Erythroblast (primary cell): Measurements from ENCODE around the gene ZNF423.
A peak's percentile ranks its signal among the peaks of the same experiment; 100 is the strongest.
"Not testable (repeated sequence)": the region's sequence is repeated elsewhere in the genome, so short reads cannot be mapped to it uniquely, and the experiment has no call there.

Experiments
- DNase-seq, 2 experiments: peaks; one replicate each; lab custom pipeline; 2025; lab: John Stamatoyannopoulos, UW
- GATA1 ChIP-seq: IDR thresholded peaks from 2 replicates; pipeline ENCODE4 v1.6.1; 2011; ENCODE audit warnings: low read depth, mild to moderate bottlenecking, control low read depth, low read length, moderate library complexity
- POLR2A ChIP-seq: IDR thresholded peaks from 2 replicates; pipeline ENCODE4 v1.6.1; 2011; ENCODE audit warnings: mild to moderate bottlenecking, low read length

ZNF423 gene

DNA sequence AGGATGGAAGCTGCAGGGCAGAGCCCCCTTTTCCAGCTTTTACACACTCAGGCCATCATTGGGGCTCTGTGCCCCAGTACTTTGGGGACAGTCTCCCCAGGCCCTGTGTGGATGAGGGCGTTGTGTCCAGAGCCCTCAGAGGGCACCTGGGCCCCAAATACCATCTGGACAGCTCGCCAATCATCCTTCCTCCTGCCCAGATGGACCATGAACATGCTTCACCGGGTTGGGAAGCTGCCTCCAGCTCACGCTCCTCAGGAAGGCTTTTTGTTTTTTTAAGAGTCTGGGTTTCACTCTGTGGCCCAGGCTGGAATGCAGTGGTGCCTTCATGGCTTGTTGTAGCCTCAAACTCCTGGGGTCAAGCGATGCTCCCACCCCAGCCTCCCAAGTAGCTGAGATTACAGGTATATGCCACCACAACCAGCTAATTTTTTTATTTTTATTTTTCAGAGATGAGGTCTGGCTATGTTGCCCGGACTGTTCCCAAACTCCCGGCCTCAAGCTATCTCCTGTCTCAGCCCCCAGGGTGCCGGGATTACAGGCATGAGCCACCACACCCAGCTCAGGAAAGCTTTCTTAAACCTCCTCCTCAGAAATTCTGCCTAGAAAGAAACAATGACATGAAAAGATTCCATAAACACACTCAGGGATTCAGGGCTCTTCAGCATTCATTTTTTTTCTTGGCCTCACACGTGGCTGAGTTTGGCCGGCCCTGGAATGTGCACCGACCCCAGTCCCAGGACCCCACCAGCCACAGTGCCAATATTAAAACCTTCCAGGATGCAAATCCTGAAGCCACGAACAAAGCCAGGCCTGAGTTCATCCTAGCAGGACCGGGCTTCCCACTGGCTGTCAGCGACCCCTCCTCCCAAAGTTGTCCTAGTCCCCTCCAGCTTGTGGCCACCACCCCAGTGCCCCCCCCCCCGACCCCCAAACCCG, 27.4 kb upstream of the ZNF423 start:
- no peak for DNase-seq
- no peak for TF ChIP-seq GATA1
- no peak for TF ChIP-seq POLR2A

DNA sequence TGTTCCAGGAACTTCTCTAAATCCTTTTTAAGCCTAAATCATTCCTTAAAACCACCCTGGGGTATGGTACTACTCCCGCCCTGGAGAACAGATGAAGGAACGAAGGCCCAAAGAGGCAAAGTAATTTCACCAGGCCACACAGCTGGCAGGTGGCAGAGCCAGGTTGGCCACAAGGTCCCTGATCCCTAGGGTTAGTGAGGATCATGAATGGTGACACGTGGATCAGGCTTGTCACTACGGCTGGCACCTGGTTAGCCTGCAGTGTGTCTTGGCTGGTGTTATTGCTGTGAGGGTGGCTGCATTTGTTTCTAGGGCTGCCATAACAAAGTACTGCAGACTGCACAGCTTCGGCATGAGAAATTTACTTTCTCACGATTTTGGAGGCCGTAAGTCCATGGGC, 26.0 kb upstream of the ZNF423 start:
- DNase-seq, result no peak
- TF ChIP-seq POLR2A (no peak), GATA1 (no peak)

DNA sequence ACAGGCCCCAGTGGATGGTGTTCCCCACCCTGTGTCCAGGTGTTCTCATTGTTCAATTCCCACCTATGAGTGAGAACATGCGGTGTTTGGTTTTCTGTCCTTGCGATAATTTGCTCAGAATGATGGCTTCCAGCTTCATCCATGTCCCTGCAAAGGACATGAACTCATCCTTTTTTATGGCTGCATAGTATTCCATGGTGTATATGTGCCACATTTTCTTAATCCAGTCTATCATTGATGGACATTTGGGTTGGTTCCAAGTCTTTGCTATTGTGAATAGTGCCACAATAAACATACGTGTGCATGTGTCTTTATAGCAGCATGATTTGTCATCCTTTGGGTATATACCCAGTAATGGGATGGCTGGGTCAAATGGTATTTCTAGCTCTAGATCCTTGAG, 22.6 kb upstream of the ZNF423 start:
- DNase-seq, result not testable (repeated sequence)

DNA sequence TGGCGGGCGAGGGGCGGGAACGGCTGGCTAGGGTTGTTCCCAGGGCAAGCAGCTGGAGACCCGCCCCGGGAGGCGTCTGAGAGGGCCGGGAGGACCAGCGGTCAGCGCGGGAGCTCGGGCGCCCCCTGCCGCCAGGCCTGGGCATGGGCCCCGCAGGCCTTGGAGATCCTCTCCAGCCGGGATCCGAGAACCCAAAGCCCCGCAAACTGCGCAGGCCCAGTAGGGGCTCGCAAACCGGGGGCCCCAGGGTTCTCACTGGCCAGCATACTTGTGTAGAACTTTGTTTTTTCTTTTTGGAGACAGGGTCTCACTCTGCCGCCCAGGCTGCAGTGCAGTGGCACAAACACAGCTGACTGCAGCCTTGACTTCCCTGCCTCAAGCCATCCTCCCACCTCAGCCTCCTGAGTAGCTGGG, 20.8 kb upstream of the ZNF423 start:
- peak; percentile 34 to 48 for DNase-seq
- no peak for TF ChIP-seq GATA1
- no peak for TF ChIP-seq POLR2A

DNA sequence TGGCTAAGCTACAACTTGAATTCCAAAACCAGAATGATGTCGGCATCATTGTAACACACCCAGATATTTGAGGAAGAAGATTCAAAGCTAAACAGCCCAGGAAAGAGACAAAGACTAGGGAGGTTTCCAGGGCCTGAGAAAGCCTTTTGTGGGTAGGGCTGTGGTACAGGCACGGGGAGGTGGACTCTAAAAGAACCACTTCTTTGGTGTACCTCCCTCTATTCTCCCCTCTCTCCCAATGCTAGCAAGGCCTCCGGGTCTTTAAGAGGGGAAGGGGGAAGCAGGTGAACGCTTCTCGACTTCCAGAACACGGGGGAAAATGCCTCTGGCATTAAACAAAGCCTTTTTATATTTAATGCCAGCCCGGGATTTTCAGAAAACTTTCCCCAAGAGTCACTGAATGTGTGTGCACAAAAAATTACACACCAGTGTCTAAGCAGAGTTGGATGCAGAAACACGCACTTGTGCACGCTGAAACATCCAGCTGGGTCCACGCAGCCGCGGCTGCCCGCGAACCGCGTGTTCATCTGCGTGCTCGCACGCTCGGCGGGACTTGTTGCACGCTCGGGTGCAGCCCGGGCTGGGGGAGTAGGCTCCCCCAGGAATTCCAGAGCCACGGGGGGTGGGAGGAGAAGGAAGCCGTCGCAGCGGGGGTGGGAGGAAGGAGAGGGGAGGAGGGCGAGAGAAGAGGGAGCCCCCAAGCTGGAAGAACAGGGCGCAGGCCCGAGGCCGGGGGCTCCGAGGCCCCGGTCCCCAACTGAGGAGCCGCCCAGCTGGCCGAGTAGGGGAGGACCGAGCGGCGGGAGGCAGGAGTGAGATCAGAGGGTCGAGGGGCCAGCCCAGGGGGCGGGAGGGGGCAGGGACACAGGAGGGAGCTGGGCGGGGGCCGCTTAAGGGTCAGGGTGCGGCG, 20.1 kb upstream of the ZNF423 start:
- DNase-seq, result no peak
- TF ChIP-seq GATA1, result no peak
- no peak for TF ChIP-seq POLR2A

DNA sequence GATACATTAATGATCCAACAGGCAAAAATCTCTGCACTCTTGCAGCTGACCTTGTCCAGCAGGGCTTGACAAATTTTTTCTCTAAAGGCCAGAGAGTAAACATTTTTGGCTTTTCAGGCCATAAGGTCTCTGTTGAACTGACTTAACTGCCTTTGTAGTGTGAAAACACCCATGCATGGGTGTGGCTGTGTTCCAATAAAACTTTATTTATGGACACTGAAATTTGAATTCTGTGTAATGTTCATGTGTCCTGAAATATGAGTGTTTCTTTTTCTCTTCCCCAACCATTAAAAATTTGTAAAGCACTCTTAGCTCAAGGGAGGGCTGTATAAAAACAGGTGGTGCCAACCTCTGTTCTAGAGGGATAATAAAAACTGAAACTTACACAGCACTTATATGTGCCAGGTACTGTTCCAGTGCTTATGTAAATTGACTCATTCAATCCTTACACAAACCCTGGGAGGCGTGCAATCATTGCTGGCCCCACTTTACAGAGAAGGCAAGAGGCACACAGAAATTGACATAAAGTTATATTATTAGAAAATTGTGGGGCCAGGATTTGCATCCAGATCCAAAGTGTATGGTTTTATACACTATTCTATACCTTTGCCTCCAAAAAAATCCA, 18.8 kb upstream of the ZNF423 start:
- DNase-seq, result no peak
- TF ChIP-seq GATA1, result no peak
- no peak for TF ChIP-seq POLR2A

DNA sequence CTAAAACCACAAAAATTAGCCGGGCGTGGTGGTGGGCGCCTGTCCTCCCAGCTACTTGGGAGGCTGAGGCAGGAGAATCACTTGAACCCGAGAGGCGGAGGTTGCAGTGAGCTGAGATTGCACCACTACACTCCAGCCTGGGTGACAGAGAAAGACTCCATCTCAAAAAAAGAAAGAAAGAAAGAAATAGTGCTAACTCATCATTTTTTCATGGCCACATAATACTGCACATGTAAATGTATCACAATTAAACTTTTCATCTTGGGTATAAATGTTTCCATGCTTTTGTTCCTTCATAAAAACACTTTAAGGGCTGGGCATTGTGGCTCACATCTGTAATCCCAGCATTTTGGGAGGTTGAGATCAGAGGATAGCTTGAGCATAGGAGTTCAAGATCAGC, 15.9 kb upstream of the ZNF423 start:
- DNase-seq, result not testable (repeated sequence)

DNA sequence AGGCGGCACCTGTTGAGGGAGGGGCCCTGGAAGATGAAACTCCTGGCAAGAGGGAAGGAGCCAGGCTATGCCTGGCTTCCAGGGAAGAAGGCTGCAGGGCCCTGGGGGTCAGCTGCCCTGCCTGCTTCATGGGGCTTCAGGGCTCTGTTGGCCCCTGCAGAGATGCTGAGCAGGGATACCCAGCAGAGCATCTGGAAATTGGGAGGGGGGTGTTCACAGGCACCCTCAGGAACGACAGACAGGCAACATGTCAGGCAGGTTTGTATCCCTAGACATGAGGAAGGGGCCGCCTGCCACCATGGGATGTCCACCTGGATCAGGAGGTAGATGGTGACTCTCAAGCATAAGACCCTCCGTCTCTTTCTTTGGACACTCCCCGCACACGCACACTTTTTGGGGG, 13.8 kb upstream of the ZNF423 start:
- TF ChIP-seq GATA1, result no peak
- no peak for TF ChIP-seq POLR2A
- no peak for DNase-seq

DNA sequence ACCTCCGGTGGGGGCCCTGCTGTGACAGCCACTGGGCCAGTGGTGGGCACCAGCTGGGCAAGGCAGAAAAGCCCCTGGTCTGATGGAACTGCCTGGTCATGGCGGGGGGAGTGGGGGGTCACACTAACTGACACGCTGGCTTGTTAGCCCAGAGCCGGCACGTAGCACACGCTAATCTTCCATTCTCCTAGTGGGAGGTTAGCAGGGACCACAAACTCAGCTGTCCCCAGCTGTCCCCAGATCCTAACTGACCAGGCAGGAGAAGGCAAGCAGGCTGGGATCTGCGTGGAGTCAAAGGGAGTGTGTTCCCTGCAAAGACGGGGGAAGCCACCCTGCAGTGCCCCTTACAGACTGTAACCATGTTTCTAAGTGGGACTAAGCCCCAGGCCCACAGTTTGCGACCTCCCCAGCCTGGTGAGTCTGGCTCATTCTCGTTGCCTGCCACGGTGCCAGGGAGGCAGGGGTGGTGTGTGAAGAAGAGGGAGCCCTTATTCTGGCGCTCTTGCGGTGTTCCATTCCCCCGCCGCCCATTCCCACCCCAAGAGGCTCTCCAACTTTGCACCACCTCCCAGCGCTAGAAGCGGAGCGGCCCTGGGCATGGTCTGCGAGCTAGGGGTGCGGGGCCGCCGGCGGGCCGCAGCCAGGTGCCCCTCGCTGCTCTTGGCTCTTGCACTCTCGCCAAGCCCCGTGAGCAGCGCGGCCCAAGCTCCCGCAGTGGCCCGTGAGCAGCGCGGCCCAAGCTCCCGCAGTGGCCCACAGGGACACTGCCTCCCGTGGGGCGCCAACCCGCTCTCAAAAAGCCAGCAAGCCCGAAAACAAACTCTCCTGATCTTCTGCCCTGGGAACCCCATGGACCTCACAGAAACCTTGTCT, 12.1 kb upstream of the ZNF423 start:
- TF ChIP-seq GATA1, result no peak
- TF ChIP-seq POLR2A, result no peak
- DNase-seq, result no peak

DNA sequence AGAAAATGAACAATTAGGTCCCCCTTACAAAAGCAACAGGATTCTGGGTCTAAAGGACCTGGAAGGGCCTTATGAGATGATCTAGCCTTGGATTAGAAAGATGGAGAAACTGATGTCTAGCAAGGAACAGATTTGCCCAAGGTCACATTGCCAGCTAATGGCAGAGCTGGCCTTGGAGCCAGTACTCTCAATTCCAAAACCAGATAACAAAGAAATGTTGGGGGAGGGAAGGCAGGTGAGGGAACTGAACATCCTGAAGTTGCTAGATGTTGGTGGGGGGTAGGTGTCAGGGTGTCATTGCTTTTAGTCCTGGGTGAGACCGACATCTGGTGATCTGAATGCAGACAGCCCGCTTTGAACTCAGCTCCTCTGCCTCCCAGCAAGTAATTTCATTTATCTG, 11.3 kb upstream of the ZNF423 start:
- DNase-seq, result no peak
- TF ChIP-seq POLR2A (no peak), GATA1 (no peak)

DNA sequence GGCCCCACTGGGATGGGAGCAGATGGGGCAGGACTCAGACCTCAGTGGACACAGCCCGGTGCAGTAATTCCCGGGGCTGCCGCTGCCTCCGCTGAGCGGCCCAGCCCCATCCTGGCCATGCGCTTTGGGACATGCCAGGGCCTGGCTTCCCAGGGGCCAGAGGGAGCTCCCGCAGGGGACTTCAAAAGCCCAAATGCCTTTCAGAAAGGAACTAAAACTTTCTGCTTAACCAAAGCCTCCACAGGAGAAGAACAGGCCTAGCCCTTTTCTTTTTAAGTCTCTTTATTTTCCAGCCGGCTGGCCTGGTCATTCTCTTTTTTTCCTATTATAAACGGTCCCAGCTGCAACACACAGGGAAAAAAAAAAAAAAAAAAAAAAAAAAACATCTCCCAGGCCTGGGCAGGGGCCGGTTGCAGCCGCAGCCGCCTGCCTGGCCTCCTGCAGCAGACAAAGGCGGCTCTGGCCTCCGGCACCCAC, 10.7 kb upstream of the ZNF423 start:
- no peak for DNase-seq
- no peak for TF ChIP-seq GATA1
- TF ChIP-seq POLR2A, result no peak

DNA sequence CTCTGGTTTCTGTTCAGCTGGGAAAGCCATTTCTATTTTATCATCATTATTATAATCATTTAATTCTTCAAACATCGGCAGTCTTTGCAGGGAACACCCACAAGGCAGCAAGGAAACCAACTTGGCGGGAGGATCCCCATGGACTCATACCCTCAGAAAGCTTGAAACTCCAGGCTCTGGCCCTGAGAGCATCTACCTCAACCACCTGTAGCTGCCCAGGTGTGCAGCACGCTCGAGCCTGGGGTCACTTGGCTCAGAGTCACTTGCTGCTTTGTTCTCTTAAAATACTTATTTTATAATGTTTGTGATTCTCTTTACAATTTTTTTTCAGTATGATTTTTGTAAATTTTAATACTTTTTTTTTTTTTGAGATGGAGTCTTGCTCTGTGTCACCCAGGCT, 6.8 kb upstream of the ZNF423 start:
- no peak for TF ChIP-seq POLR2A
- TF ChIP-seq GATA1, result no peak
- no peak for DNase-seq

DNA sequence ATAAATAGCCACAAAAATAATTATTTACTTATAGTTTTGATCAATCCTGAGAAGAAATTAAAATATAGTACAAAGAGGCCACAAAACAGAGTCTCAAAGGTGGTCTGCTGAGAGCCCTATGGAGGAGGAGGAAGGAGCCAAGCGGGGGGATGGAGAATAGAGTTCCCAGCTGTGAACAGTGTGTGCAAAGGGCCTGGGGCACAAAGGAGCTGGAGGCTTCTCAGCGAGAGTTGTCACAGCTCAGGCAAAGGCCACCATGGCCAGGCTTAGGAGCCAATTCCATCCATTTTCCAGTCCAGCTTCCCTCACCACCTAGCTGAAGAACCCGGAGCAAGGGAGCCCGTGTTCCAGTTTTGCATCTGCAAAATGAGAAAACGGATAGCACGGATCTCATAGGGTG, 5.4 kb upstream of the ZNF423 start:
- TF ChIP-seq GATA1 (no peak), POLR2A (no peak)
- no peak for DNase-seq

DNA sequence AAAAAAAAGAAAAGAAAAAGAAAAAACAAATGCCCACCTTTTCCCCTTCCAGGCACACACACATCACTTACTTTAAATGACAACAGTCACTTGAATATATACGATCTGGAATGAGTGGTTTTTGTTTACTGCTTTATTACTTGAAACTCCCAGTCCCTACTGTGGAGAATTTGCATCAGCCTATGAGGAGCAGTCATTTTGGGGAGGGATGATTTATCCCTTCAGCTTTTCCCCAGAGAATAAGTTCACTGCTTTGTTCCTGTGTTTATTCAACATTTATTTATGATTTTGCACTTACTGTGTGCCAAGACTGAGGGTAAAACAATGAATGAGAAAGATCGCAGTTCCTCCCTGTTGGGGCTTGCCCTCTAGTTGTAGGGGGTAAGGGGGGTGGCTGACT, 4.7 kb upstream of the ZNF423 start:
- no peak for TF ChIP-seq GATA1
- no peak for TF ChIP-seq POLR2A
- no peak for DNase-seq
